ENCODE measurements around the gene DCC.

DCC gene

GRCh38 chr18:52902188-52902587, 562.2 kb downstream of the DCC start:
- H3K9ac ChIP-seq (ENCODE audit: low read length), result no peak overlapping the region
- TF ChIP-seq CTCF (IDR thresholded peaks at IDR 0.05; ENCODE audit: low read length) (no peak), EZH2phosphoT487 (IDR thresholded peaks at IDR 0.05; ENCODE audit: low read length) (no peak), EZH2 (optimal IDR thresholded peaks at IDR 0.05; ENCODE audit: low read depth, low read length) (no peak)
- no peak for DNase-seq
- H4K20me1 ChIP-seq (ENCODE audit: insufficient read depth, low read length), result no peaks in the 10 kb centered on the region
- H3K4me2 ChIP-seq (ENCODE audit: low read depth, low read length), result no peak overlapping the region
- no peaks in the 10 kb centered on the region for H3K36me3 ChIP-seq (replicated peaks; ENCODE audit: insufficient read depth, low read length)
- no peaks in the 10 kb centered on the region for H3K9me3 ChIP-seq (replicated peaks; ENCODE audit: insufficient read depth, low read length)
- no peak overlapping the region for H3K27ac ChIP-seq (ENCODE audit: low read length)
- no peaks in the 10 kb centered on the region for H3F3A ChIP-seq (ENCODE audit: insufficient read depth, low read length)
- H3K27me3 ChIP-seq (replicated peaks; ENCODE audit: insufficient read depth, low read length), result no peaks in the 10 kb centered on the region
- no peak overlapping the region for H3K4me3 ChIP-seq (ENCODE audit: low read length)
- H3K4me1 ChIP-seq (ENCODE audit: low read length), result no peaks in the 10 kb centered on the region
- no peaks in the 10 kb centered on the region for H3K79me2 ChIP-seq (ENCODE audit: low read length)
- H3K9me2 ChIP-seq (replicated peaks; ENCODE audit: insufficient read depth, low read length), result no peaks in the 10 kb centered on the region
- no peak overlapping the region for H2AFZ ChIP-seq (ENCODE audit: low read length)

GRCh38 chr18:52903857-52904256, 563.9 kb downstream of the DCC start:
- Histone ChIP-seq H3K79me2 (ENCODE audit: low read length) (no peaks in the 10 kb centered on the region), H3K9ac (ENCODE audit: low read length) (no peak overlapping the region), H3K27me3 (replicated peaks; ENCODE audit: insufficient read depth, low read length) (no peaks in the 10 kb centered on the region), H3K4me1 (ENCODE audit: low read length) (no peaks in the 10 kb centered on the region), H3K27ac (ENCODE audit: low read length) (no peak overlapping the region), H3K9me3 (replicated peaks; ENCODE audit: insufficient read depth, low read length) (no peaks in the 10 kb centered on the region), H4K20me1 (ENCODE audit: insufficient read depth, low read length) (no peaks in the 10 kb centered on the region), H3K4me2 (ENCODE audit: low read depth, low read length) (no peak overlapping the region), H3K9me2 (replicated peaks; ENCODE audit: insufficient read depth, low read length) (no peaks in the 10 kb centered on the region), H2AFZ (ENCODE audit: low read length) (no peak overlapping the region), H3K4me3 (ENCODE audit: low read length) (no peak overlapping the region), H3F3A (ENCODE audit: insufficient read depth, low read length) (no peaks in the 10 kb centered on the region), H3K36me3 (replicated peaks; ENCODE audit: insufficient read depth, low read length) (no peaks in the 10 kb centered on the region)
- peak; percentile 39 for DNase-seq
- no peak for TF ChIP-seq EZH2phosphoT487 (IDR thresholded peaks at IDR 0.05; ENCODE audit: low read length)
- peak; percentile 53 for TF ChIP-seq CTCF (IDR thresholded peaks at IDR 0.05; ENCODE audit: low read length)

GRCh38 chr18:52907543-52908308, 567.7 kb downstream of the DCC start:
- H3K27ac ChIP-seq (ENCODE audit: low read length), result no peak overlapping the region
- no peaks in the 10 kb centered on the region for H4K20me1 ChIP-seq (ENCODE audit: insufficient read depth, low read length)
- no peak overlapping the region for H3K4me3 ChIP-seq (ENCODE audit: low read length)
- H3K9ac ChIP-seq (ENCODE audit: low read length), result no peak overlapping the region
- no peaks in the 10 kb centered on the region for H3F3A ChIP-seq (ENCODE audit: insufficient read depth, low read length)
- no peaks in the 10 kb centered on the region for H3K27me3 ChIP-seq (replicated peaks; ENCODE audit: insufficient read depth, low read length)
- H2AFZ ChIP-seq (ENCODE audit: low read length), result no peak overlapping the region
- H3K79me2 ChIP-seq (ENCODE audit: low read length), result no peaks in the 10 kb centered on the region
- H3K4me1 ChIP-seq (ENCODE audit: low read length), result no peaks in the 10 kb centered on the region
- H3K4me2 ChIP-seq (ENCODE audit: low read depth, low read length), result no peak overlapping the region
- TF ChIP-seq EZH2phosphoT487 (IDR thresholded peaks at IDR 0.05; ENCODE audit: low read length), result no peak
- no peak for TF ChIP-seq CTCF (IDR thresholded peaks at IDR 0.05; ENCODE audit: low read length)
- no peak for TF ChIP-seq EZH2 (optimal IDR thresholded peaks at IDR 0.05; ENCODE audit: low read depth, low read length)
- no peak for DNase-seq
- H3K9me2 ChIP-seq (replicated peaks; ENCODE audit: insufficient read depth, low read length), result no peaks in the 10 kb centered on the region
- no peaks in the 10 kb centered on the region for H3K36me3 ChIP-seq (replicated peaks; ENCODE audit: insufficient read depth, low read length)
- H3K9me3 ChIP-seq (replicated peaks; ENCODE audit: insufficient read depth, low read length), result no peaks in the 10 kb centered on the region

Measured in MM.1S (cell line).